ENCODE data around the gene TNK1. TPM values are rescaled to one million over a fixed set of nuclear protein-coding genes. Genes with fewer than 3 reads are reported as not detected.

TNK1 gene
- 13.0 and 15.8 TPM in 2 replicates for total RNA-seq

DNA sequence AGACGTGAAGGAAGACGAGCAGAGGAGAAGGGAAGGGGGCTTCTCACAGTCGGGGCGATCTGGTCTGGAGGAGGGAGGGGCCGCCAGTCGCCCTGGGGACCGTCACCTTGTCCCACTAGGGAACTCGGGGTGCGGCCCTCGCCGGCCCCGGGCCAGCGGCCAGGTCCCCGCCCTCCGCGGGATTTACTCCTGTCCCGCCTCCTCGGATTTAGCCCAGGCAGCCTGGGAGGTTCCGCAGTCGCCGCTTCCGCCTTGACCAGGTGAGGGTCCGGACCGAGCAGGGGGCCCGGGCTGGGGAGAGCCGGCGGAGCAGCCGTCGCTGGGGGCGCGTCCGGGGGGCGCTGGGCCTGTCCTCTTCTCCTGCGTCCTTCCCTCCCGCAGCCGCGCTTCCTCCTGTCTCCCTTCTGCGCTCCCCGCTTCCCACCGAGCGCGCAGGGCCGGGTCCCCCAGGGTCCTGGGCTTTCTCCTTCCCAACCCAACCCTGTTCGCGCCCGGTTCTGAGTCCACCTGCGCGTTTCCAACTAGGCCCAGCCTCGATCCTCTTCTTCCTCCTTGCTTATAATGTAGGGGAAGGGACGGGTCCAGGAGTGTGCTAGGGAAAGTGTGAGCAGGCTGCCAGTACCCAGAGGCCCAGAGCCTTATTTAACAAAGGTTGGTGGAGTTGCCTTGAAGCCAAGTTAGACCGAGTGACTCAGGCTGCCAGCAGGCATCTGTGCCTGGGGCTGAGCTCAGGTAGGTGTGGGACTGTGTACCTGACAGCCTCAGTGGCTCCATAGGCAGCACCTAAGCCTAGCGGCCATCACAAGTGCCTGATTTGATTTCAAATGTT is at the start of gene TNK1:
TNK1 (plus strand) TSS at position 235 of the 829 bp plus-strand sequence. CDS start 1,838 bp downstream, outside the sequence.

DNA sequence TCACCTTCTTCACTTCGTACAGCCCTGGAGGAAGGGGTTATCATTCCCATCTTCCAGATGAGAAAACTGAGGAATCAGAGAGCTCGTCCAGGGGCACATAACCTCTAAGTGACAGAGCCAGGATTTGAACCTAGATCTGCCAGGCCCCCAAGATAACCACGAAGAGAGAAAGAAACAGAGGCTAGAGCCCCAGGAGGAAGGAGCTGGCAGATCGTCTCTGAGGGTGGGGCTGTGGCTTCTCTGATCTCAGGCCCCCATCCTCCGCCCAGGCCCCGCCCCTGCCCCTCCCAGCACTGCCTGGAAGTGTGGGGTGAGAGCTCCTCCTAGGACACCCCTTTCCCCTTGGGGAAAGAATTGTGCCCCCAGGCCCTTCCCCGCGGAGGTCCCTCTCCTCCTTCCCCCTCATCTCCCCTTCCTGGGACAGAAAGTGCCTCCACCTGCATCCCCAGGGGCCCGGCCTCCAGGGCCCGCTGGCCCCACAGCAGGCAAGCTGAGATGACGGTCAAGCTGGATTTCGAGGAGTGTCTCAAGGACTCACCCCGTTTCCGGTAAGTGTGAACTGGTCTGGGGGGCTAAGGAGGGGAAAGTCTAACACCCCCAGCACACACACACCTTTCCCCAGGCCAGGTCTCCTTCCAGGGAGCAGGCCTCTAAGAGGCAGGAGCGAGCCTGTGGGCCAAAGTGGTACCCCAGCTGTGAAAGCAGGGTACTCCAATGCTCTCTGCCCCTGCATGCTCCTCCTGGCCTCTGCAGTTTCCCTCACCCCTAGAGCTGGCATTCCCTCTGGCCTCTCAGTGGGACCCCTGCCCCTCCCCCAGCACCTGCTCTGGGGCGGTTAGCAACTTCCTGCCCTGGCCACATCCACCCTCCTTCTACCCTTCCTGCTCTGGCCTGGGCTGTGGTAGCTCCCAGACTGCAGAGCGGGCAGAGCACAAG is 44.4 kb upstream of the TNK1 start, which contains the start of gene ACAP1:
ACAP1 (plus strand) TSS at position 290 of the 936 bp plus-strand sequence; CDS start at position 496, 206 bp downstream.

DNA sequence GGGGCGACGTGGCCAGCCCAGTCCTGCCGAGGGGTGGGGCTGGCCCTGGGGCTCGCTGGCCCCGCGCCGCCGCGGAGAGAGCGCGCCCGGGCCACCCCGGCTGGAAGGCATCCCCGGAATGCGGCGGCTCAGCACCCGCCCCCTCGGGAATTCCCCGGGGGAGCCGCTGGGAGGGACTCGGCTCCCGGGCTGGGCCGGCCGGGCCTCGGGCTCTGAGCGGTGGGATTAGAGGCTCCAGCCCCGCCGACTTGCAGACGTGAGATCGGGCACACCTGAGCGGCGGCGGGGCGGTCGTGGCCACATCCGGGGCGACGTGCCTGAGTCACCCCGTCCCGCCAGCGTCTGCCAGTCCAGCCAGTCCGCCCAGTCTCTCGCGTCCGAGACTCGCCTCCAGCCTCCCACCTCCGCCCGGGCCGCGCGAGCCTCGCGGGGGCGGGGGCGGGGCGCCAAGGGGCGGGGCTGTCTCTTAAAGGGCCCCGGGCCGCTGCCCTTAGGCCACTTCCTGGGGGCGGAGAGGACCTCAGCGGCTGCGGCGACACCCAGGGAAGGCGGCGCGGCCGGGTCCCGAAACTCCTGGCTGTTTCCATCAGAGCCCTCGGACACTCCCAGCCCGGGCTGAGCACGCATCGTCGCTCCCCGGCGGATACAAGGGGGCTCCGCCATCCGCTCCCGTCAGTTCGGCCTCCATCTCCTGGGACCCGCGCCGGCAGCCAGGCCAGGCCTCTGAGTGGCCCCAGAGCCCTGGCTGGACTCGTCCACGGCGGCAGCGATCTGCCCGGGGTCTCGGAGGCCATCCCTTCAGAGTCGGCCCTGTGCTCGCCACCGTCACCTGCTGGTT is 29.0 kb upstream of the TNK1 start, which contains the start of gene KCTD11:
KCTD11 (plus strand) TSS at position 498 of the 838 bp plus-strand sequence.

DNA sequence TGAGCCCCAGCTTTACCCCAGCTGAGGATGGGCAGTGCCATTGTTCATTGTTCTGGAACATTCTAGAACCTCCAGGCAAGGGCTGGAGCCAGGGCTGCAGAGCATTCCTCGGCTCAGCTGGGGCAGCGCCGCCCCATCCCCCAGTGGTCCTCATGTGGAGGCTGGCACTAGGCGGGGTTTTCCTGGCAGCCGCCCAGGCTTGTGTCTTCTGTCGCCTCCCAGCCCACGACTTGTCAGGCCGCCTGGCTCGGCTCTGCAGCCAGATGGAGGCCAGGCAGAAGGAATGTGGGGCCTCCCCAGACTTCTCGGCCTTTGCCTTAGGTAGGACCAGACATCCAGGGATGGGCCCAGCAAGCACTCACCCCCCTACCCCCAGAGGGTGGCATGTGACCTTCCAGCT is 25.8 kb upstream of the TNK1 start, which contains the start of gene TMEM95:
TMEM95 (plus strand) TSS at position 104 of the 400 bp plus-strand sequence; CDS start at position 153, 49 bp downstream.

DNA sequence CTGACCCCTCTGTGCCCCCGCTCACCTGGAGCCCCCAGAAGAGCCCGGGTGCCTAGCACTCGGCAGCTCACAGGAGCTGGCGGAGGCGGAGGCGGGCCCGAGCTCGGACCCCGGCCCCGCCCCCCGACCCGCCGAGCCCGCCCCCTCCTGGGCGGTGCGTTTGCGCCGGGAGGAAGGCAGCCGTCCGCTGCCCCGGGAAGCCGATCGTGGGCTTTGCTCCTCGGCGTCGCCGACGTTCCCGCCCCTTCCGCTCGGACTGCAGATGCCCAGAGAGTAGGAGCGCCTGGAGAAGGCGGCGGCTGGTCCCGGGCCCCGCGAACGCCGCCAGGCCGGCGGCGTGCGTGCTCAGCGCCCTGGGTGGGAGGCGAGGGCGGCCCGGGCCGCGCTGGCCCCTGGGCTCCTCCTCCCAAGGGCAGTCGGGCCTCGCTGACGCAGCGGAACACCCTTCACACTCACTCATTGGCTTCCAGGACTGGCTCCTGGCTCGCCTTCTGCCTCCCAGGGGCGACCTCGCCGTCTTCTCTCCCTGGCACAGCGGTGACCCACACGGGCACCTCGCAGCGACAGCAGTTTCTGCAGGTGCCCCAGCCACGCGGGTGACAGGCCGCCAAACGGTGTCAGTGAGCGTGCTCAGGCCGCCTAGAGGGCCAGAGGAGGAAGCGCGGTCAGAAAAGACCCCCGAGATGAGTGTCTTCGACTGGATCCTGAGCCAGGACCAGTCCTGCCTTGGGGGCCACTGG is 13.7 kb downstream of the TNK1 start, which contains the start of gene PLSCR3:
PLSCR3 (minus strand) TSS at position 74 of the 740 bp plus-strand sequence. CDS start 415 bp downstream, outside the sequence.

DNA sequence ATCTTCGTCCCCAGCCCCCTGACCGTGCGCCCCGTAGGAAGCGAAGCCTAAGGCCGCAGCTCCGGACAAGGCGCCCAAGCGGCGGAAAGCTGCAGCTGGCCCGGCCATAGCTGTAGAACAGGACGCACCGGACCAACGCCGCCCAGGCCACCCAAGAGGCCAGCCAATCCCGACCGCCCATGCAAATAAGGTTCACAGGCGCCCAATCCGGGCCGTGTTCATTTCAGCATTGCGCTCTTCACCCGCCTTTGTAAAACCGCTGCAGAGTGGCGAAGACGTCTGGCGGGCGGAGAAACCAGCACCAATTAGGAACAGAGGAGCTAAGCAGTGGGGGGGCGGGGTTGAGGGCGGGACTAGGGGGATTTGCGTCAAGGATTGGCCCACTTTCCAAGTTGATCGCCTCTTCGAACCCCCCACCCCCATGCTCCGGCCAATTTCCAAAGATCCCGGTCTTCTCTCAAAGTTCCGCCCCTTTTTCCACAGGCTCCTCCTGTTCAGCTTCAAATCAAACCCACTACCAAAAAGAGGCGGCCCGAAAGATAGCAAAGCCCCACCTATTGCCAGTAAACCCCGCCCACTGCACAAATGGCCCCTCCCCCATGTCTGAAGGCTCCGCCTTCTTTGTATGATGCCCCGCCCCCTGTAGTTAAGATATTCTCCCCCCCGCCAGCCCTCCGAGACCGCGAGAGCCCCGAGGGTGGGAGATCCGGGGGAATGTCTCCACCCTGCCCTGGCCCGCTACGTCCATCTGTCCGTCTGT is 23.3 kb downstream of the TNK1 start, which contains the start of gene TMEM256:
TMEM256 (minus strand) TSS at position 121 of the 760 bp plus-strand sequence; CDS start at position 108, 13 bp downstream.

DNA sequence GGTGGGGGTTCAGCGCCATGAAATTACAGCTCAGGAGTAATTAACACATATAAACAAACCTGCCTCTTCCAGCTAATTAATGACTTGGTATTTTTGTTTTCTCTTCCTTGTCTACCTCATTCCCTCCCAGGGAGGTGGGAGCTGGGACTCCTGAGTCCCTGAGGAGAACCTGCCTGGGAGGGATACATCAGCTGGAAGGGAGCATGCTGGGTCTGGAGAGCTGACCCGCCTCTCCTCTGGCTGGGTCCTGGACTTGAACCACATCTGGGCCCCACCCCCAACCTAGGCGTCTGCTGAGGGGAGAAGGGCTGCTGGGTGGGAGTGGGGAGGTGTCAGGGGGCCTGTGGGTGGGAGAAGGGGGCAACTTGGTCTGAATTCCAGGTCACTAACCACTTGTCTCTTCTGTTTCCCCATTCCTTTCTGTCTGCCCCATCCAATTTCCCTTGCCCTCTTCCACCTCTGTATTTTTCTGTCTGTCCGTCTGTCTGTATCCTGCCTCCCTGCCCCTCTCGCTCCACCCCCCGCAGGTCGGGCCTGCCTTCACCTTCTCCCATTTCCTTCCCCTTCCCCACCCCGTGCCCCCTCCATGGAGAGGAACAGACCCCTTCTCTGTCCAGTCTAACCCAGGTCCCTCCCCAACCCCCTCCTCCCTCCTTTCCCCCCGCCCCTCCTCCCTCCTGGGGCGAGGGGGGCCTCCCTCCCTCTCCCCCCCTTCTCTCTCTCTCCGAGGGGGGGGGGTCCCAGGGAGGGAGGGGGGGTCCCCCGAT is 26.8 kb downstream of the TNK1 start, which contains the start of gene NLGN2:
NLGN2 (plus strand) TSS at position 361 of the 767 bp plus-strand sequence. CDS start 411 bp downstream, outside the sequence.

DNA sequence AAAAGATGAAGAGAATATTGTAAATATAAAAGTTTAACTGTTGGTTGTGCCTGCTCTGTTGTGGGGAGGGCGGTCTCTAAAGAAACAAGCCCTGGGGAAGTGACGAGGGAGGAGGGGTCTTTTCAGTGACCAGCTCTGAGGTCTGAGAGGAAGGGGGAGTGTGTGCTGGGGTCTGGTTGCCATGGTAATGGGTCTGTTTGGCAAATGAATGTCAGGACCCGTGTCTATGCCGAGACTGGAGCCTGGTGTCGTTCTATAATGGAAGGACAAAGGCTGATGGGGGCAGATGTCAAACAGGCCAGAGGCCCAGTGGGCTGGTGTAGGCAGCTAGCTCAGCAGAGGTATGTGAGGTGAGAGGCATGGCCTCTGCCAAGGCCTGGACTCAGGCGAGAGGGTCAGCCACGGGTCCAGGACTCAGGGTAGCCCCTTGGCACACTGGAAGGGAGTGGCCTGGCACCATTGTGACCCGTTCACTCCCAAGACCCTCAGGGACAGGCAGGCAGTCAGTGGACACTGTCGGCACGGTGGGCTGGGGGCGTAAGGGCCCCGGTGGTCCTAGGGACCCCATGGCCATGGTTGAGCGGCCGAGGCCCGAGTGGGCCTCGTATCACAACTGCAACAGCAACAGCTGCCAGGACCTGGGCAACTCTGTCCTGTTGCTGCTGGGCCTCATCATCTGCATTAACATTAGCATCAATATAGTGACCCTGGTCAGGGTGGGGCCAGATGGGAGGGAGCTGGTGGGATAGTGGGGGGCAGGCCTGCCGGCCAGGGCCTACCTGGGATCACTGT is 39.1 kb downstream of the TNK1 start, which contains the start of gene SPEM1:
SPEM1 (plus strand) TSS at position 506 of the 792 bp plus-strand sequence; CDS start at position 567, 61 bp downstream.

DNA sequence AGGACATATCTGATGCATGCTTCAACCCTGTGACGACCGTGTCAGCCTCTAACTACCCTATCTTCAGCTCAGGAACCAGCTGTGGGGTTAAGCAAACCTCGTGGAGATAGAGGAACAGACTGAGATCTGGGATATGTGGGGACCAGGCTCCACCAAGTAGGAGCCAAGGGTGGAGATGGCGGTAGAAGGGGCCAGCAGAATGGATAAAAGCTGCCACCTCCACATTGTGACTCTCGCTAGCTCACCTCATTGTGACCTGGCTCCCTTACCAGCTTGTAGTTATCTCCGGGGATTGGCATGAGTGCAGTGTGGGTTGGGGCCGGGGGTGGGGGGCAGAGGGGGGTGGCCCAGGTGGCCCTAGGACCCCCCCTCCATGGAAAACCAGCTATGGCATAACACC is 44.4 kb downstream of the TNK1 start, which contains the start of gene SPEM2:
SPEM2 (plus strand) TSS at position 301 of the 400 bp plus-strand sequence; CDS start at position 374, 73 bp downstream.

DNA sequence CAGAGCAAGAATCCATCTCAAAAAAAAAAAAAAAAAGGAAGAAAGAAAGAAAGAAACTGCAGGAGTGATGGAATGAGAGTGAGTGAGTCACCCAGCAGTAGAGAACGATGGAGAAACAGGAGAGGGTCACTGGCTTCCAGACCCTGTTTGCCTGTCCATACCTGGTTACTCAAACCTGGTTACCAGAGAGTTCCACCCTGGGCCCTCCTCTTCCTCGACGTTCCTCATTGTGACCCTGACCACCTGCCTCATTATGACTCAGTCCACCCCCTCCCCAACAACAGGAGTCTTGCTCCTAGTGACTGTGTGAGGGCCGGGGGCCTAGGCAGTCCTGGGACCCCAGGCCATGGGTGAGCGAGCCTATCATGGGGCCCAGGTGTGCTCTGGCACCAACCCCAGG is 47.7 kb downstream of the TNK1 start, which contains the start of gene SPEM3:
SPEM3 (plus strand) TSS at position 301 of the 400 bp plus-strand sequence; CDS start at position 347, 46 bp downstream.

Other genes with a start within 250 kb of the TNK1 start
- gene ASGR1, start 201.7 kb upstream of the TNK1 start, total RNA-seq = 0.21 TPM in 1 of 2 replicates, not detected in the other
- gene DLG4, start 161.3 kb upstream of the TNK1 start, total RNA-seq = 4.4 and 6.6 TPM in 2 replicates
- 364 and 375 TPM in 2 replicates for gene ACADVL, start 161.2 kb upstream of the TNK1 start, total RNA-seq
- 44.9 and 52.6 TPM in 2 replicates for gene DVL2, start 146.6 kb upstream of the TNK1 start, total RNA-seq
- 33.1 and 35.1 TPM in 2 replicates for gene PHF23, start 141.6 kb upstream of the TNK1 start, total RNA-seq
- gene GABARAP, start 138.6 kb upstream of the TNK1 start, total RNA-seq = 309 and 347 TPM in 2 replicates
- gene CTDNEP1, start 129.4 kb upstream of the TNK1 start, total RNA-seq = 21.6 and 47.5 TPM in 2 replicates
- 38.4 and 42.1 TPM in 2 replicates for gene ELP5, start 128.9 kb upstream of the TNK1 start, total RNA-seq
- gene CLDN7, start 118.6 kb upstream of the TNK1 start, total RNA-seq = 86.7 and 132 TPM in 2 replicates
- gene SLC2A4, start 99.4 kb upstream of the TNK1 start, total RNA-seq = 0.14 and 0.56 TPM in 2 replicates
- gene YBX2, start 86.5 kb upstream of the TNK1 start, total RNA-seq = 0.51 and 0.63 TPM in 2 replicates
- gene EIF5A, start 73.5 kb upstream of the TNK1 start, total RNA-seq = 554 and 701 TPM in 2 replicates
- gene GPS2, start 65.7 kb upstream of the TNK1 start, total RNA-seq = 50.8 and 66.1 TPM in 2 replicates
- 13.4 and 22.5 TPM in 2 replicates for gene NEURL4, start 51.8 kb upstream of the TNK1 start, total RNA-seq
- 0.42 and 0.78 TPM in 2 replicates for gene ACAP1, start 44.6 kb upstream of the TNK1 start, total RNA-seq
- 48.4 and 61.1 TPM in 2 replicates for gene KCTD11, start 28.9 kb upstream of the TNK1 start, total RNA-seq
- gene TMEM95, start 25.9 kb upstream of the TNK1 start, total RNA-seq = not detected in 2 replicates
- 64.6 and 96.0 TPM in 2 replicates for gene PLSCR3, start 13.4 kb downstream of the TNK1 start, total RNA-seq
- gene TMEM256, start 23.0 kb downstream of the TNK1 start, total RNA-seq = 117 and 202 TPM in 2 replicates
- gene NLGN2, start 26.8 kb downstream of the TNK1 start, total RNA-seq = 6.0 and 8.9 TPM in 2 replicates
- not detected in 2 replicates for gene SPEM1, start 39.2 kb downstream of the TNK1 start, total RNA-seq
- gene SPEM2, start 44.5 kb downstream of the TNK1 start, total RNA-seq = not detected in 2 replicates
- gene SPEM3, start 47.8 kb downstream of the TNK1 start, total RNA-seq = not detected in 2 replicates
- gene TMEM102, start 54.3 kb downstream of the TNK1 start, total RNA-seq = 29.6 and 33.5 TPM in 2 replicates
- gene FGF11, start 58.4 kb downstream of the TNK1 start, total RNA-seq = 18.3 and 32.1 TPM in 2 replicates
- 10.9 and 11.0 TPM in 2 replicates for gene CHRNB1, start 64.0 kb downstream of the TNK1 start, total RNA-seq
- 29.5 and 46.1 TPM in 2 replicates for gene ZBTB4, start 98.5 kb downstream of the TNK1 start, total RNA-seq
- not detected in 2 replicates for gene SLC35G6, start 100.4 kb downstream of the TNK1 start, total RNA-seq
- 62.4 and 64.9 TPM in 2 replicates for gene POLR2A, start 103.3 kb downstream of the TNK1 start, total RNA-seq
- 4.2 and 10.8 TPM in 2 replicates for gene TNFSF12, start 168.0 kb downstream of the TNK1 start, total RNA-seq
- 4.4 and 5.1 TPM in 2 replicates for gene TNFSF13, start 177.7 kb downstream of the TNK1 start, total RNA-seq
- 44.8 and 62.7 TPM in 2 replicates for gene SENP3, start 180.8 kb downstream of the TNK1 start, total RNA-seq
- 14.8 and 21.2 TPM in 2 replicates for gene CD68, start 198.5 kb downstream of the TNK1 start, total RNA-seq
- 147 and 153 TPM in 2 replicates for gene MPDU1, start 202.8 kb downstream of the TNK1 start, total RNA-seq
- gene SOX15, start 209.0 kb downstream of the TNK1 start, total RNA-seq = 162 and 173 TPM in 2 replicates
- 39.4 and 49.4 TPM in 2 replicates for gene FXR2, start 233.8 kb downstream of the TNK1 start, total RNA-seq
- gene SAT2, start 246.7 kb downstream of the TNK1 start, total RNA-seq = 25.9 and 36.9 TPM in 2 replicates
- gene SHBG, start 249.0 kb downstream of the TNK1 start, total RNA-seq = 0.28 and 0.51 TPM in 2 replicates

All from airway epithelial cell (primary cell).